ENCODE results near the gene MSI2.

Gene MSI2

GRCh38 chr17:57400648-57401047, 144.3 kb downstream of the MSI2 start:
- no peak for DNase-seq

GRCh38 chr17:57401556-57402488, 145.5 kb downstream of the MSI2 start:
- DNase-seq: no peak

GRCh38 chr17:57402681-57403180, 146.4 kb downstream of the MSI2 start:
- DNase-seq: no peak

GRCh38 chr17:57403236-57403635, 146.9 kb downstream of the MSI2 start:
- DNase-seq: no peak

GRCh38 chr17:57404073-57404472, 147.8 kb downstream of the MSI2 start:
- no peak for DNase-seq

- DNase-seq: no peak
Measured at GRCh38 chr17:57404795-57405490, 148.6 kb downstream of the MSI2 start.

- no peak for DNase-seq
Measured at GRCh38 chr17:57405491-57406072, 149.3 kb downstream of the MSI2 start.

- no peak for DNase-seq
Measured at GRCh38 chr17:57406131-57406980, 150.0 kb downstream of the MSI2 start.

GRCh38 chr17:57406981-57407286, 150.6 kb downstream of the MSI2 start:
- no peak for DNase-seq

GRCh38 chr17:57407287-57408070, 151.2 kb downstream of the MSI2 start:
- no peak for DNase-seq

- no peak for DNase-seq
Measured at GRCh38 chr17:57408071-57408811, 151.9 kb downstream of the MSI2 start.

- no peak for DNase-seq
Measured at GRCh38 chr17:57410169-57410568, 153.8 kb downstream of the MSI2 start.

- no peak for DNase-seq
Measured at GRCh38 chr17:57412520-57413096, 156.3 kb downstream of the MSI2 start.

- DNase-seq: no peak
Measured at GRCh38 chr17:57413848-57414651, 157.7 kb downstream of the MSI2 start.

GRCh38 chr17:57415751-57416207, 159.5 kb downstream of the MSI2 start:
- no peak for DNase-seq

- DNase-seq: no peak
Measured at GRCh38 chr17:57416369-57416768, 160.0 kb downstream of the MSI2 start.

- DNase-seq: no peak
Measured at GRCh38 chr17:57417956-57418355, 161.6 kb downstream of the MSI2 start.

GRCh38 chr17:57418463-57419246, 162.3 kb downstream of the MSI2 start:
- no peak for DNase-seq
